Activated CD8-positive, alpha-beta memory T cell treated with anti-CD3 and anti-CD28 coated beads for 36 hours (primary cell): ENCODE data around the gene PIP5KL1. TPM values are rescaled to one million over a fixed set of nuclear protein-coding genes. Genes with fewer than 3 reads are reported as not detected.

Experiments used
- CTCF ChIA-PET: fragments of 350-600 bp; sonication (Branson Sonifier 250); formaldehyde crosslinking; loops from one replicate; lab custom pipeline; 2021; ENCODE audit warnings: antibody characterized with exemption; lab: Charles Lee
- POLR2A ChIA-PET: fragments of 350-600 bp; sonication (Branson Sonifier 250); formaldehyde crosslinking; loops from one replicate; lab custom pipeline; 2021; ENCODE audit warnings: antibody characterized with exemption; lab: Charles Lee
- total RNA-seq, 2 experiments: library from RNA; stranded (reverse); gene quantifications; one replicate each; pipeline ENCODE4 v1.2.3, GENCODE V29; 2021

Gene PIP5KL1, protein sequence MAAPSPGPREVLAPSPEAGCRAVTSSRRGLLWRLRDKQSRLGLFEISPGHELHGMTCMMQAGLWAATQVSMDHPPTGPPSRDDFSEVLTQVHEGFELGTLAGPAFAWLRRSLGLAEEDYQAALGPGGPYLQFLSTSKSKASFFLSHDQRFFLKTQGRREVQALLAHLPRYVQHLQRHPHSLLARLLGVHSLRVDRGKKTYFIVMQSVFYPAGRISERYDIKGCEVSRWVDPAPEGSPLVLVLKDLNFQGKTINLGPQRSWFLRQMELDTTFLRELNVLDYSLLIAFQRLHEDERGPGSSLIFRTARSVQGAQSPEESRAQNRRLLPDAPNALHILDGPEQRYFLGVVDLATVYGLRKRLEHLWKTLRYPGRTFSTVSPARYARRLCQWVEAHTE
- 1 to 10 TPM; 1.0 to 2.5 TPM for total RNA-seq

DNA sequence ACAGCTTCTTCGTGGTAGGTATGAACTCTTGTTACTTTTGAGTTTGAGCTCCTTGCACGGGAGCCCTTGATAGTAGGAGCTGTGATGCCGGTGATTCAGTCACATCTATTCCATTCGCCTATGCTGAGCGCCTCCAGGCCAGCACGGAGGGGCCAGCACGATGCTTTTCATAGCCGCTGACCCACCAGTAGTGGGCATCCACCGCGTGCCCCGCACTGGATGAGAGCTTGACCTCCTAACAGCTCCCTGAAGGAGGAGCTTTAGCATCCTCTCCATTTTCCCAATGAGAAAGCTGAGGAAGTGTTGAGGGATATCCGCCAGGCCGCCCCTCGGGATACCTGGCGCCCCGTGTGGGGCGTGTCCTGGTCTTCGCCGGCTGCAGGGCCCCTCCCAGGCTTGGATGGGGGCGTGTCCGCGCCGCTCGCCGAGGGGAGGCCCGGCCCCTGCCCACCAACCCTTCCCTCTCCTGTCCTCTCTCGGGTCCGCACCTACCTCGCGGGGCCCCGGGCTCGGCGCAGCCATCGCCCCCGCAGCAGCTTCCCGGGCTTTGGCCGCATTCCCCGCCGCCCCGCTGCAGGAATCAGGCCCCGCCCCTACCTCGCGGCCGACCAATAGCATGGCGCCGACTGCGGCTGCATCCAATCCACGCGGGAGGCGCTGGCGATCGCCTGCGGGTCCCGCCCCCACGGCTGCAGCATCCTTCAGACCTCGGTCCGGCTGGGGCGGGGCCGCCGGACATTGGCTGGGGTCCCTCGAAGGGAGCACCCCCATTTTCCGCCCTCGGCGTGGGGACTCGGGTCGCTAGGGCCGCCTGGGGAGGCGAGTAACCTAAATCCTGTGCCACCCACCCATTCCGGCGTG lies at the start of gene PIP5KL1:
PIP5KL1 (minus strand) TSS at position 547 of the 861 bp plus-strand sequence; CDS start at position 522, 25 bp downstream.
- ChIA-PET CTCF (interaction anchor here (0.6 to 2.1 kb wide), 5 partner anchors 9 to 165 kb away, joined by 3 to 8 read pairs (median 4); no protein-coding TSS in a partner anchor), POLR2A (no interaction called here)

DNA sequence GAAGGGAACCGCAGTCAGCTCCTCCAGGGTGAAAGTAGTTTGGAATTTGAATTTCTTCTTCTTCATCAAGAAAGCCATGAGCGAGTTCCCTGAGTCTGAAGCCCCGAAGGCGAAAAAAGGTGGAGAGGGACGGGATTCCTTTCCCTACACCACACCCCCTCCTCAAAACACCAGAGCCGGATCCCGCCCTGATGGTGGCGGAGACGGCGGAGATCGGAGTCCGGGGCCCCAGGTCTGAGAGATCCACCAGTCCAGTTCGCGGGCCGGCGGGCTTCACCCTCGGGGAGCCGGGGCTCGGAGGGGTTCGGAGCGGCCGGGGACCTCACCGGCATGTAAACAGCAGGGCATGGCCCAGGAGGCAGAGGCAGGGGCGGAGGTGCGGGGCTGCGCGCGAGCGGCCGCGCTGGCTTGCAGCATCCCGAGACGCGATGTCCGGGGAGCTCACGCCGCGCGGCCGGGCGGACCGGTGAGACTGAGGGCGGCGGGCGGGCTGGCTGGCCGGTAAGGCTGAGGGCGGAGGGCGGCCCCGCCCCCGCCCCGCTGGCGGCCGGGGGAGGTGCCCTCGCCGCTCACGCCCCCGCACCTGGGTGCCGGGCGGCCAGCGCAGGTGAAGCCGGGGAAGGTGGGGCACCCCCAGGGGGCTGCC lies 49.6 kb upstream of the PIP5KL1 start:
- CTCF ChIA-PET = interaction anchor here (0.6 to 4.8 kb wide), 10 partner anchors 9 to 405 kb away, joined by 3 to 21 read pairs (median 4); no protein-coding TSS in a partner anchor
- POLR2A ChIA-PET = interaction anchor here (0.6 to 2.6 kb wide), 9 partner anchors 8 to 1100 kb away, joined by 3 to 14 read pairs (median 4); partner anchors contain the start of gene DPM2

DNA sequence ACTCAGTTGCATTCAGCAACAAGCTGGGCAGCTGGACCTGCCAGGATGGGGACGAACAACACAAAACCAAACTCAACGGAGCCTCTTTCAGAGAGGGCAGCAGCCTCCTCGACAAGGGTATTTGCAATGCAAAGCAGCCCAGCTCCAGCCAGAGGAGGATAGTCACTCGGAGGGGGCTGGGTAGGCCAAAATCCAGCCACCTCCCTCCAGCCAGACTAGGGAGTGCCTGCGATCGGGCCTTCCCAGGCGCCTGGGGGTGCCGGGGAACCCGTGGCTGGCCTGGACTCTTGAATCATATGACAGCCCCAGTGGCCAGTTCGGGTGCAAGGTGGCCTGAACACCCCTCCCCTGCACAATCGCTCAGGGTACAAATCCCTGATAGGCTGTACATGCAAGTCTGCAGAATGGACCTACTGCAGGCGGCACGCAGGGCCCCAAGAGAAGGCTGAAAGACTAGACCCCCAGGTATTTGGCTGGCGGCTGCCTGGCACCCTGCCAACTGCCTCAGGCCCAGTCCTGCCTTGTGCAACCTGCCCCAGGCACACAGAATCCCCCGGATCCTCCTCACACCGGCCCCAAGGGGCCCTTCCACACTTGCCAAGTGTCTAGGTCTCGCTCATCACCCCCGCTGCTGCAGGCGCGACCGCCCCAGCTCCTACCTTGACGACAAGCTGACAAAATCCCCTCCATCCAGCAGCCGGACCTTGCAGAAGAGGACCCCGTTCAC lies 48.9 kb upstream of the PIP5KL1 start:
- ChIA-PET CTCF (interaction anchor here (0.6 to 4.8 kb wide), 9 partner anchors 8 to 79 kb away, joined by 3 to 21 read pairs (median 5); no protein-coding TSS in a partner anchor), POLR2A (interaction anchor here (0.6 to 2.6 kb wide), 8 partner anchors 9 to 1101 kb away, joined by 3 to 14 read pairs (median 4); no protein-coding TSS in a partner anchor)

DNA sequence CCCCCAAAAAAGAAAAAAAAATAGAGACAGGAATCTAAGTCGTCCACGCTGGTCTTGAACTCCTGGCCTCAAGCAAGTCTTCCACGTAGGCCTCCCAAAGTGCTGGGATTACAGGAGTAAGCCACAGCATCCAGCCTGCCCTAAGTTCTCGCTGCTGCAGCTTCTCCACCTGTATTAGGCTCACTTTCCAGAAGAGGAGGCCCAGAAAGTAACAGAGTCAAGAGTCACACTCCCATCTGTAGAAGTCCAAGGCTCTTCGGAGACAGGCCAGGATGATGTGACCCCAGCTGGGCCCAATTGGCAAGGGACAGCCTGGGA lies 48.4 kb upstream of the PIP5KL1 start:
- ChIA-PET CTCF (interaction anchor here (0.8 to 4.0 kb wide), 8 partner anchors 9 to 56 kb away, joined by 3 to 20 read pairs (median 8); no protein-coding TSS in a partner anchor), POLR2A (interaction anchor here (0.6 to 2.6 kb wide), 7 partner anchors 9 to 56 kb away, joined by 3 to 14 read pairs (median 4); no protein-coding TSS in a partner anchor)

DNA sequence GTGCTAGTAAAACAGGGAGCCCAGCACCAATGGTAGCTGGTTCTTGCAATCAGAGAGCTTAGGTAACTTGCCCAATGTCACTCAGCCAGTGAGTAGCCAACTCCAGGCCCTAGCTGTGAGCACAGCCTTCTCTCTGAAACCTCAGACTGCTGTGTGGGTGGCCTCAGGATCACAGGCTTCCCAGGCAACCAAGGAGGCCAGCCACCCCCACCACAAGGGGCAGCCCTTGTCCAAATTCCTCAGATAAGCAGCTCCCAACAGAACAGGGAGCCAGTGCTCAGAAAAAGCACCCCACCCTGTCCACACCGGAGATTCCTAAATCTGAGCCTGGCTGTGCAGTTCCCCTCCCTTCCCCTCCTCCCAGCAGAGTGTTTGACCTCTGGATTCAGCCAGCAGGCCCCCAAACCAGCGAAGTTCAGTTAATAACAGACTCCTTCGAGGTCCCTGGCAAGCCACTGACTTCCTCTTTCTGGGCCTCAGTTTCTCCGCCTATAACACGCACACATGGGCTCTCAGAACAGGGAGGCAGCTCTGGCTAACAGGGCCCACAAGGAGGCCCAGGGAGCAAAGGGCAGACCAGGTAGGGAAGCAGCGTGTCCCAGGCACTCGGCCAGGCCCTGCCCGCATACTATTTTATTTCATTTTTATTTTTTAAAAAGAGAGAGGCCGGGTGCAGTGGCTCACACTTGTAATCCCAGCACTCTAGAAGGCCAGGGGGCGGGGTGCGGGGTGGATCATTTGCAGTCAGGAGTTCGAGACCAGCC lies 47.5 kb upstream of the PIP5KL1 start:
- CTCF ChIA-PET = interaction anchor here (0.6 to 9.1 kb wide), 10 partner anchors 12 to 140 kb away, joined by 3 to 50 read pairs (median 4); no protein-coding TSS in a partner anchor
- POLR2A ChIA-PET = interaction anchor here (0.8 to 1.6 kb wide), 2 partner anchors 34 to 55 kb away, joined by 4 read pairs; no protein-coding TSS in a partner anchor

DNA sequence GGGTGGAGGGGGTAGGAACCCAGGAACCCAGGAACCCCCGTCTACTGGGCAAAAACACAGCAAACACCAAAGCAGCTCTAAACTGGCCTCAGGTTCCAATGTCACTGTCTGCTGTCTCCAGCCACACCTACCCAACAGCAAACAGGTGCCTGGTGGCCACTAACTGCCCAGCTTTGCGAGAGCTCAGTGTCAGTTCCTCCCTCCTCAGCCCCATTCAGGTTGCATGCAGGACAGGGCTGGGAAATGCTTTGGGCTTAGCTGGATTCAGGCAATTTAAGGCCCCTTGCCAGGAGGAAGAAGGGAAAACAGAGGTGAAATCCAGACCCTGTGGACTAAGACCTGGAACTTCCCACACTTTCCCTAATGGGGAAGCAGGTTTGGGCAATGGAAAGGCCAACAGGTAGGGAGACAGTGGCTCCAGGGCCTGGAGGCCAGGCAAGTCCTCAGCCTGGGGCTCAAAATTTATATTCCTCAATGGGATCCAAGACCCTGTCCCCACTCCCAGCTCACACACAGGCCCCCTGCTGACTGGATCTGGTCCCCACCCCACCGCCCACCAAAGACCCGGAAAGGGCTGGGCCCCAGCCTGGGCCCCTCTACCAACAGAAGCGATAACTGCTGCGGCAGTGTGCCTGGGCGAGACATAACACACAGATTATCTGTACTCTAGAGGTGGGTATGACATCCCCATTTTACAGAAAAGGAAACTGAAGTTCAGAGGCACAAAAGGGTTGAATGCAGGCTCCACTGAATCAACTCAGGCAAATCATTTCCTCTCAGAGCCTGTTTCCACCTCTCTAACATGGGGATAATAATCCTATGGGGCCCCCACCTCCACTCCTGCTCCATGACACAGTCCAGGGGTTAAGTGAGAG lies 46.7 kb upstream of the PIP5KL1 start:
- ChIA-PET POLR2A (no interaction called here), CTCF (interaction anchor here (0.6 to 9.1 kb wide), 11 partner anchors 13 to 141 kb away, joined by 3 to 50 read pairs (median 3); no protein-coding TSS in a partner anchor)

DNA sequence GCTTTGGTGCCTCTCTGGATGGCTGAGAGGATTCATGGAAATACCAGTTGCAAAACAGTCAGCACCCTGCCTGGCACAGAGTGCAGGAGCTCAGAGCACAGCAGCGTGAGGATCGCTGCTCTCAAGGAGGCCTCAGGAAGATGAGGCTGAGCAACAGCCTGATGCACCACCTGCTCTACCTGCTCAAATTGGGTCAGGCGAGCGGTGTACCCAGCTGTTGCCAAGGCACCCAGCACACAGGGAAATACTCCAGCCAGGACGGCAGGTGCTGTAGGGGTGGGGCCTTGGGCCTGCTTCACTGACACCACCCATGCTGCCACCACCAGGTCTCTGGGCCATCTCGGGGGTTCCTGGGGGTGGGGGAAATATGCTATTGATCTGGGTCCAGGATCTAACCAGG lies 45.9 kb upstream of the PIP5KL1 start:
- CTCF ChIA-PET = interaction anchor here (0.9 to 9.1 kb wide), 7 partner anchors 15 to 72 kb away, joined by 3 to 50 read pairs (median 7); no protein-coding TSS in a partner anchor
- POLR2A ChIA-PET = no interaction called here

DNA sequence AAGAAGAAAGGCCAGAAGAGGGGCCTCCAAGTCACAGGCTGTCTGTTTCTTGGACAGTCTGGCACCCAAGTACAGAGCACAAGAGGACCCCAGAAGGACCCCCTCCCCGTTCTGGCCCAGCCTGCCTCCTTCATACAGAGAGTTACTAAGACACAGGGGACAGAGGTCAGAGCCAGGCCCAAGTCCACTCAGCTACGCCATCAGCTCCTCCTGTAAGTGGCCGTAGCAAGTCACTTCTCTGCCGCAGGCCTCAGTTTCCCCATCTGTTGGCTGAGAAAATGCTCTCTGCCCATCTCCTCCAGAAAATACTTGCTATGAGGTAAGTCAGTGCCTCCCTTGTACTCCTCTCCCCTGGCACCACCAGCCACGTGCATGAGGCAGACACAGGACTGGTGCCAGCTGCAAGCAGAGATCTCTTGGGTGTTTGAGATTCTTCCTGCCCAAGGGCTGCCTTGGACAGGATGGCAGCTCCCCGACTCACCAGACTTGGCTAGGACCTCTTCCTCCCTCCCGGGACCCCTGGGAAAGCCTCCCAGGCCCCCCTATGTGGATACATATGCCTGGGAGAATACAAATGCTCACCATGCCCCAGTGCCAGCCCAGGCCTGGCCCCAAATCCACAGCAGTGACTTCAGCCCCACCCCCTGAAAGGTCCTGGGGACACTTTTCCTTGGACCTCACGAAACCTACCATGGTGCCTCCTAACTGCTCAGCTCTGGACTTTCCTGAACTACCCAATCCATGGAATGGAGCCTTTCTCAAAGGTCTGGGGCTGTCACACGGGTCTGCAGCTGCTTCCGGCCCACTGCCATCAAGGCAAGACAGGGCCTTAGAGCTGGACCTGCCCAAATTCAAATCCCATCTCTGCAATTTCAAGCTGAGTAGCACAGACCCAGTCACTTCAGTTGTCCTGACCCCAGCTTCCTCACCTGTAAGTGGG lies 45.1 kb upstream of the PIP5KL1 start:
- POLR2A ChIA-PET = no interaction called here
- CTCF ChIA-PET = interaction anchor here (0.9 to 9.1 kb wide), 6 partner anchors 20 to 59 kb away, joined by 4 to 50 read pairs (median 10); no protein-coding TSS in a partner anchor

DNA sequence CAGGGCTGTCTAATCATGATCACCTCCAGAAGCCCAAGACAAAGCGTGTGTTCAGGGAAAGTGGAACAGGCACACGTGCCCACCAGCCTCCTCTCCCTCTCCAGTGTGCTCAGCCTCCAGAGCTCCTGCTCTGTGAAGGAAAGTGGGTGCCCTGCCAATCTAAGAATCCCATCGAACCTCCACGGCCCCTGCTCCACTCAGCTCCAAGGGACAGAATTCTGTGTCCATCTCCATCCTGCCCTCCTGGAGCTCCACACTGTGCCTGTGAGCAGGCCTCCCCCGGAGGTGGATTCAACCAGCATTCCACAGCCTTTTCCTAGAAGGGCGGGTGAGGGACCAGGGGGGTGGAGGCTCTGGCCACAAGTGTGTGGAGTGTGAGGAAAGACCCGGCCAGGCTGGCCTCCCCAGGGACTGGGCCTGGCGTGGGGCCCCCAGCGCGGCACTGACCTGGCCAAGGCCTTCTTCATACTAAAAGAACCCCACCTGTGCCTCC lies 44.2 kb upstream of the PIP5KL1 start:
- ChIA-PET CTCF (interaction anchor here (1.5 to 9.1 kb wide), 4 partner anchors 19 to 60 kb away, joined by 6 to 50 read pairs (median 15); no protein-coding TSS in a partner anchor), POLR2A (interaction anchor here (0.5 kb wide), 1 partner anchor 96 kb away, joined by 3 read pairs; no protein-coding TSS in a partner anchor)

DNA sequence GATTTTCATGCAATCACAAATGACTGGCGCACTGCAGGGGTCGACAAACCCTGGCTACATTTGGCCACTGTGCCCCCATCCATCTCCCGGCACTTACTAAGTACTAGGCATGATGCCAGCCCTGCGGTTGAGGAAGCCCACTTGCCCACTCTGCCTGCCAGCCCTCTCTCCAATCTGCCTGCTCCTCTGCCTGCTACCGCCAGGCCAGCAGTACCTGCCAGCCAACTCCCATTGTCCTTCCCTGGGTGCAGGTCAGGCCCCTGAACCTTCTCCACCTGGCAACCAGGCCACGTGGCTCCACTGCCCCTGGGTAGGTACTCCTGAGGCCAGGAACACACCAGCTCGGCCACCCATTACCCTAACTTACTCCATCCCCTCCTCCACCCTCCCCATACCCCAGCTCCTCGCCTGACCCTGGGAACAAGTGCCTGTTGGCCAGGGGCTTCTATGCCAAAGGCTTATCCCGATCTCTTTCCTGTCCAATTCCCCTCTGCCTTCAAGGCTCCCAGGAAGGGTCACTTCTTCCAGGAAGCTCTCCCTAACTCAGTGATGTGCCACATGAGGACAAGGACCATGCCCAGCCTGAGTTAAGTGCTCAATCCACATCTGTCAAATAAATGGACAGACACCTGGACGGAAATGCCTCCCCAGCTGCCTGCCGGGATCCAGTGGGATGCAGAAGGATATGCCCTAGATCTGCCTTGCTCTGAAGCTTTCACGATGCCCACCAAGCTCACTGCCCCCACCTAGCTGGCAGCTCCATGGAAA lies 43.6 kb upstream of the PIP5KL1 start:
- ChIA-PET CTCF (interaction anchor here (1.5 to 9.1 kb wide), 3 partner anchors 19 to 60 kb away, joined by 6 to 50 read pairs (median 13); no protein-coding TSS in a partner anchor), POLR2A (interaction anchor here (0.5 kb wide), 1 partner anchor 96 kb away, joined by 3 read pairs; no protein-coding TSS in a partner anchor)

DNA sequence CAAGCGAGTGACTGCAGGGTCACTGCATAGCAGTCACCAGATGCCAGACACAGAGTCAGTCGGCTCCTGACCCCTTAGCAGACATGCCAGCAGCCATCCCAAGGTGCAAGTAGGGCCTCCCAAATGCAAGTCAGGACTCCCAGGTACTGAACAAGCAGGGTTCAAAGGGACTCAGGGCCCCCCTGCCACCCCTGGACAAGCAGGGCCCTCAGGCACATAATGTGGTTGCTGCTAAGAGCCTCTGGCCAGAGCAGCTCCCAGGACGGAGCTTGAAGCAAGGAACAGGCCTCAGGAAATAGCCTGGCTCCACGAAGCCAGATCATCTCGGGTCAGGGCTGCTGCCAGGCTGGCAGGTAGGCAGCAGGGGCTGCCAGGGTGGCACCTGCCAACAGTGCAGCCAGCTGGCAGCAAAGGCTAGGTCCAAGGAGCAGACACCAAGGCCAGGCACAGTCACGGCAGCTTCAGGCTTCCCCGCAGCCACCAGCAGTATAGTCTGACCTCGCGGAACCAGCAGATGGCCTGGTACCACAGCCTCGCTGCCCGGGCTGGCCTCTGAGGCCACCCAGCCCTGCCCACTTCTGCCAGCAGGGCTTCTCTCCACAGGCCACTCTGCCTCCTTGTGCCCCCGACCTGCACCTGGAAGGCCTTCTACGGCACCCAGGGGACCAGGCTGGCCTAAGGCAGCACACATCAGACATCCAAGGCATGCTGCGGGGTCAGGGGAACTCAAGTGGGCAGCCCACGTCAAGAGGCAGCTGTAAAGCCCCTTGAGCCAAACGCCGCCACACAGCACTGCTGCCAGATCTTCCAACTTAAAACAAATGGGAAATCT lies 42.8 kb upstream of the PIP5KL1 start:
- POLR2A ChIA-PET = interaction anchor here (2.7 kb wide), 1 partner anchor 8 kb away, joined by 14 read pairs; the partner anchor contains the start of gene EEIG1

DNA sequence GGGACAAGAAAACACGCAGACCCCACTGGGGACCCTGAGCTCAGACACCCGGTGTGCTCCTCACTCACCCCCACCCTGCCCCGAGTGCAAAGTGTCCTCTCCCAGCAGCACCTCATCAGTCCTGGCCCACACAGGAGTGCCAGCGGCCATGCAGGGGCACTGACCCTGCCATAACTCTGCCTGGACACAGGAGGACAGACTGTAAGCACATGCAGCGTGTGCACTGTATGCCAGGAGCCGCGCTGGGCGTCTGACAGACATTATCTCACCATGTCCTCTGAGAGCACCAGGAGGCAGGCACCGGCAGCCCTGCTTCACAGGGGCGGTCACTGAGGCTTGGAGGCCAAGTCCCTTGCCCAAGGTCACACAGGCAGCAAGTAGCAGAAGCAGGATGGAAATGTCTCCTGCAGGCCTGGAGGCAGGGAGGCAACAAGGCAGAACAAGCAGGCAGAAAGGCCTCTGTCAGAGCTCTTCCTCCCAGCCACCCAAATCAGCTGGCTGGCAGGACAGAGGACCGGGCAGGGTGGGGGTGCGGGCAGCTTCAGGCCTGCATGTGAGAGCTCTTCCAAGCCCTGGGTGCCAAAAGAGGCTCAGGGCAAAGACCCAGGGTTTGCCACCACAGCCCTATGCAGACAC lies 41.8 kb upstream of the PIP5KL1 start:
- CTCF ChIA-PET = interaction anchor here (0.6 to 9.1 kb wide), 7 partner anchors 9 to 66 kb away, joined by 3 to 50 read pairs (median 4); partner anchors contain the start of gene EEIG1
- POLR2A ChIA-PET = interaction anchor here (1.5 to 2.7 kb wide), 2 partner anchors 9 to 55 kb away, joined by 4 to 14 read pairs; partner anchors contain the start of gene EEIG1

More for the DNA sequence above, 42.8 kb upstream of the PIP5KL1 start:
- CTCF ChIA-PET = interaction anchor here (0.8 to 9.1 kb wide), 6 partner anchors 8 to 61 kb away, joined by 3 to 50 read pairs (median 10); partner anchors contain the start of gene EEIG1
